ENCODE measurements around the gene ZBTB16. TPM values are rescaled to one million over a fixed set of nuclear protein-coding genes. Genes with fewer than 3 reads are reported as not detected.

Gene ZBTB16
- polyA plus RNA-seq, 3 donors = 4.1 to 12.3 (median 8.3) TPM

DNA sequence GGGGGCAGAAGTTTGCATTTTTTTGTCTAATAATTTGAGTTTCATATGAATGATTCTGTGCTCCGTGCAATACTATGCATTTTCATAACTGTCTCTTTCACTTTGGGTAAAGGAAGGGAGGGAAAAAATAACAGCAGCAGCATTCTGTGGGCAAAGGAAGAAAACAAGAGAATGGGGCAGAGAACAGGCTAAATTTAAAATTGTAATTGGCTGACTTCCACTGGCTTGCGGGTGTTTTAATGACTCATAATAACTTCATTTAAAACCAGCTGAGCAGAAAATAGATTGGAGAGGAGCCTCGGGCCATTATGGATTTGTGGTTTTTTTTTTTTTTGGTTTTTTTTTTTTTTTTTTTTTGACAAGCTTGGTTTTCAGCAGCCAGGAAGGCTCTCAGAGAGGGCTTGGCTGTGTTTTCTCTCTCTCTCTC is 107.4 kb downstream of the ZBTB16 start:
- Mint-ChIP-seq H3K4me1 (peaks cover 85% of the 10 kb centered on the region), H3K27ac (peak overlapping the region in 2 of 7 donors; percentile 3 to 41), H3K36me3 (peaks cover 10 to 13% of the 10 kb centered on the region in 2 donors), H3K9me3 (peaks cover 0 to 4% (median 0%) of the 10 kb centered on the region in 7 donors), H3K4me3 (peak overlapping the region in 1 of 2 donors; percentile 61), H3K27me3 (ENCODE audit: low read depth in 3 of 3) (peaks cover 6 to 9% (median 8%) of the 10 kb centered on the region in 3 donors)
- H3K9ac ChIP-seq (ENCODE audit: insufficient read depth, low read length, poor library complexity, severe bottlenecking) = no peak overlapping the region
- H2AFZ ChIP-seq (ENCODE audit: insufficient read depth, low read depth, low read length, poor library complexity, severe bottlenecking) = no peak overlapping the region
- TF ChIP-seq CTCF (IDR thresholded peaks at IDR 0.05) = no peak
- H3K9me3 ChIP-seq (replicated peaks in 1 of 2; ENCODE audit: control insufficient read depth in 1 of 2, insufficient read depth in 1 of 2, low read length in 2 of 2) = no peaks in the 10 kb centered on the region
- H3K36me3 ChIP-seq (replicated peaks in 1 of 2; ENCODE audit: control insufficient read depth in 1 of 2, insufficient read depth in 2 of 2, low read length in 2 of 2) = no peaks in the 10 kb centered on the region
- WGBS (ENCODE audit: insufficient coverage) = no CpG with 5 or more reads among the region's 3 CpGs
- peak in 2 of 3 donors; percentile 19 to 27 for DNase-seq
- no peaks in the 10 kb centered on the region for H4K20me1 ChIP-seq (ENCODE audit: insufficient read depth, low read length)
- peaks cover 50 to 76% of the 10 kb centered on the region in 2 donors for H3K4me1 ChIP-seq (ENCODE audit: control insufficient read depth in 1 of 2, insufficient read depth in 2 of 2, low read length in 2 of 2)
- H3K27ac ChIP-seq (ENCODE audit: low read depth in 1 of 2, low read length in 2 of 2) = no peak overlapping the region
- H3K4me3 ChIP-seq (replicated peaks in 1 of 3; ENCODE audit: low read depth in 2 of 3, low read length in 3 of 3) = peak overlapping the region in 1 of 3 experiments; percentile 7
- intact Hi-C loops (cut with micrococcal nuclease) = no loop called here
- peak overlapping the region; percentile 14 for H3K4me2 ChIP-seq (replicated peaks; ENCODE audit: extremely low read depth, low read length, poor library complexity, severe bottlenecking)
- no peaks in the 10 kb centered on the region for H3K79me2 ChIP-seq (ENCODE audit: insufficient read depth, low read length)
- no peaks in the 10 kb centered on the region for H3K27me3 ChIP-seq (ENCODE audit: control insufficient read depth in 2 of 2, insufficient read depth in 2 of 2, low read length in 2 of 2)

- no peak for DNase-seq
- Histone ChIP-seq H3K9me3 (replicated peaks in 1 of 2; ENCODE audit: control insufficient read depth in 1 of 2, insufficient read depth in 1 of 2, low read length in 2 of 2) (no peaks in the 10 kb centered on the region), H3K36me3 (replicated peaks in 1 of 2; ENCODE audit: control insufficient read depth in 1 of 2, insufficient read depth in 2 of 2, low read length in 2 of 2) (no peaks in the 10 kb centered on the region), H3K4me1 (ENCODE audit: control insufficient read depth in 1 of 2, insufficient read depth in 2 of 2, low read length in 2 of 2) (peaks cover 47 to 72% of the 10 kb centered on the region in 2 donors), H2AFZ (ENCODE audit: insufficient read depth, low read depth, low read length, poor library complexity, severe bottlenecking) (no peak overlapping the region), H3K9ac (ENCODE audit: insufficient read depth, low read length, poor library complexity, severe bottlenecking) (no peak overlapping the region), H3K27ac (ENCODE audit: low read depth in 1 of 2, low read length in 2 of 2) (no peak overlapping the region), H3K27me3 (ENCODE audit: control insufficient read depth in 2 of 2, insufficient read depth in 2 of 2, low read length in 2 of 2) (no peaks in the 10 kb centered on the region), H3K79me2 (ENCODE audit: insufficient read depth, low read length) (no peaks in the 10 kb centered on the region), H4K20me1 (ENCODE audit: insufficient read depth, low read length) (no peaks in the 10 kb centered on the region), H3K4me2 (replicated peaks; ENCODE audit: extremely low read depth, low read length, poor library complexity, severe bottlenecking) (peak overlapping the region; percentile 14), H3K4me3 (replicated peaks in 1 of 3; ENCODE audit: low read depth in 2 of 3, low read length in 3 of 3) (peak overlapping the region in 1 of 3 experiments; percentile 7)
- Mint-ChIP-seq H3K27me3 (ENCODE audit: low read depth in 3 of 3) (peaks cover 6 to 9% (median 8%) of the 10 kb centered on the region in 3 donors), H3K9me3 (peaks cover 0 to 4% (median 0%) of the 10 kb centered on the region in 7 donors), H3K36me3 (peaks cover 7 to 10% of the 10 kb centered on the region in 2 donors), H3K27ac (peak overlapping the region in 1 of 7 donors; percentile 60), H3K4me1 (peaks cover 81% of the 10 kb centered on the region), H3K4me3 (no peak overlapping the region)
- WGBS (ENCODE audit: insufficient coverage) = no CpG with 5 or more reads among the region's 5 CpGs
- no peak for TF ChIP-seq CTCF (IDR thresholded peaks at IDR 0.05)
- intact Hi-C loops (cut with micrococcal nuclease) = no loop called here
Measured at GRCh38 chr11:114167355-114167754, 107.8 kb downstream of the ZBTB16 start.
